GM21367 (cell line): ENCODE measurements around the gene PPIF.

Source experiments
- ATAC-seq: cut with Tn5 transposase; IDR thresholded peaks from one replicate; pipeline ENCODE4 v1.9.1; 2021; ENCODE audit not compliant: unreplicated experiment

Gene PPIF

GRCh38 chr10:79313320-79313719 lies 33.9 kb upstream of the PPIF start:
- no peak for ATAC-seq

GRCh38 chr10:79313911-79314439 lies 33.3 kb upstream of the PPIF start:
- ATAC-seq: no peak

GRCh38 chr10:79314761-79315601 lies 32.3 kb upstream of the PPIF start:
- no peak for ATAC-seq

GRCh38 chr10:79315602-79315920 lies 31.7 kb upstream of the PPIF start:
- ATAC-seq: no peak

- peak; percentile 65 for ATAC-seq
Observed at GRCh38 chr10:79316671-79317431, 30.4 kb upstream of the PPIF start.

- no peak for ATAC-seq
Observed at GRCh38 chr10:79318369-79318768, 28.9 kb upstream of the PPIF start.

- no peak for ATAC-seq
Observed at GRCh38 chr10:79319115-79319771, 28.0 kb upstream of the PPIF start.

GRCh38 chr10:79320316-79320715 lies 27.0 kb upstream of the PPIF start:
- no peak for ATAC-seq

- ATAC-seq: no peak
Observed at GRCh38 chr10:79320820-79321493, 26.3 kb upstream of the PPIF start.

GRCh38 chr10:79321494-79321882 lies 25.8 kb upstream of the PPIF start:
- no peak for ATAC-seq

- ATAC-seq: no peak
Observed at GRCh38 chr10:79321951-79322350, 25.3 kb upstream of the PPIF start.

GRCh38 chr10:79322616-79323543 lies 24.4 kb upstream of the PPIF start:
- peak; percentile 60 for ATAC-seq

GRCh38 chr10:79323602-79324001 lies 23.7 kb upstream of the PPIF start:
- no peak for ATAC-seq

- ATAC-seq: no peak
Observed at GRCh38 chr10:79324032-79324695, 23.1 kb upstream of the PPIF start.

GRCh38 chr10:79326361-79327089 lies 20.7 kb upstream of the PPIF start:
- no peak for ATAC-seq

- ATAC-seq: peak; percentile 44
Observed at GRCh38 chr10:79327090-79327457, 20.2 kb upstream of the PPIF start.

GRCh38 chr10:79328147-79328701 lies 19.0 kb upstream of the PPIF start:
- ATAC-seq: no peak

- ATAC-seq: no peak
Observed at GRCh38 chr10:79328737-79329504, 18.3 kb upstream of the PPIF start.
